ENCODE results near the gene CHKA.

CHKA gene

DNA sequence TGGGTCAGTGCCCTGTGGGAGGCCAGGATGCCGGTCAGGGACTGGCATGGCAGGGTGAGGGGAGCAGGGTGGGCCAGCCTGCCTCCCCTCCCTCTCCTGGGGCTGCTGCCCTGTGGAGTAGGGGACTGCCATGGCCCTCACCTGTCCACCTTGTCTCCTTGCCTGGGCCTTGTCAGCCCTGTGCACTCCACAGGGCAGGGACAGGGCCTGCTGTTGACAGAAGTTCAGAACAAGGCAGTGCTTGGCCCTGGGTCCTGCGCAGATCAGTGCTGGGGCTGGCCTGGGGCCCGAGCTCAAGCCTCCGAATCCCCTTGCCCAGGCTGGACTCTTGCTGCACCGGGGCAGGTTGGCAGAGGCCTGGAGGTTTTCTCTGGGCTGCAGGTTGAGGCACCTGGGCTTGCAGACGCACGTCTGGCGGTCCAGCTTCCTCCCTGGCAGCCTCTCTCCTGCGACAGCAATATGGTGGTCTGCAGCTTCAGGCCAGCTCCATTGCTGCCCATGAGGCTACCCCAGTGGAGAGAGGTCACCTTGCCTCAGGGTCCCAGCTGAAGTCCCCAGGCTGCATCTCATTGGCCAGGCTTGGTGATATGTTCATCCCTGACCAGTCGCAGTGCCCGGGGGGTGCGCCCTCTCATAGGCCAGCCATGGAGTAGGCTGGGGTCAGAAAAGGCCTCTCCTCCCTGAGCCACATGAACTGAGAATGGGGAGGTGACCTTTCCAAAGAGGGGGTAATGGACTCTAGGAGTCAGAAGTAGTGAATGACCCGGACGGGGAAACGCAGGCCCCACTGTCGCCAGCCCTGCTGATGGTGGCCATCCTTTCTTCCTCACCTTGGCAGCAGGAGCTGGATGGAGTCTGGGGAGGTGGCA lies 21.5 kb upstream of the CHKA start:
- DNase-seq, result no peak

DNA sequence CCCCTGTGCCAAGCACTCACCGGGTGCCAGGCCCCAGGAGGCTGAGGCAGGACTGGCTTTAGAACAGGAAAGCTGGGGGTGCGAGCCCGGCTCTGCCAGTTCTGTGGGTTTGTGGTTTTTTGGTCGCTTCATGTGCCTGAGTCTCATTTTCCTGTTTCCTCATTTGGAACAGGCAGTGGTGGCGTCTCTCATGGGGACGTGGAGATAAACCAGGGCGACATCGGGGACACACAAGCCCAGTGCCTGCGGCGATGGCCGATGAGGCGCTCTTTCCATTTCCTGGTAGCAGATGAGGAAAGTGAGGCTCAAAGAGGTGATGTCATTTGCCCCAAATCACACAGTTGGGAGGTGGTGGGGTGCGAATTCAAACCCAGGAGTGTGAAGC lies 20.8 kb upstream of the CHKA start:
- DNase-seq, result peak; percentile 45 to 59

DNA sequence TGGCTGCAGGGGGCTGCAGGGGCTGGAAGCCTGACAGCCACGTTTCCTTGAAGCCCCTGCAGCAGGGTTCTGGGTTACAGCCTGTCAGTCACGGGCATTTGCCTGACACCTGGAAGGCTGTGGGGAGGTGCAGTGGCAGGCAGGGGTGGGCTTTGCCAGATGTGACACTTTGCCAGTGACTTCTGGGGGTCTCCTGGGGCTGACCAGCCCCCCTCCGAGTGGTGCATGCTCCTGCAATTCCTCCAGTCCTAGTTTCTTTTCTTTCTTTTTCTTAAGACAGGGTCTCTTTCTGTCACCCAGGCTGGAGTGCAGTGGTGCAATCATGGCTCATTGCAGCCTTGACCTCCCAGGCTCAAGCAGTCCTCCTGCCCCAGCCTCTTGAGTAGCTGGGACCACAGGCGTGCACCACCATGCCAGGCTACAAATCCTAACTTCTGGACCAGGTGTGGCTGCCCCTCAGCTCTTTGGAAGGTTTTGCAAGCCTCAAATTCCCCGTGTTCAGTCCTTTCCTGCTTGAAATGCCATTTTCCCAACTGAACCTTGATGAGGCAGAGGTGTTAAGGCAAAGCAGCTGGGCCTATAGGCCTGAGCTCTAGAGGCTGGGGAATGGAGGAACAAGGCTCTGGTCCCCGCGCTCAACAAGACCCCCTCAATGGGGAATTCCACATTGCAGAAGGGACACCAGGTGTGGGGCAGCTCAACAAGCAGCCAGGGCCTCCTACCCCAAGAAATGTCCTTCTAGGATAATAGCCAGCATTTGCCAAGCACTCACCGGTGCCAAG lies 20.2 kb upstream of the CHKA start:
- DNase-seq, result no peak

DNA sequence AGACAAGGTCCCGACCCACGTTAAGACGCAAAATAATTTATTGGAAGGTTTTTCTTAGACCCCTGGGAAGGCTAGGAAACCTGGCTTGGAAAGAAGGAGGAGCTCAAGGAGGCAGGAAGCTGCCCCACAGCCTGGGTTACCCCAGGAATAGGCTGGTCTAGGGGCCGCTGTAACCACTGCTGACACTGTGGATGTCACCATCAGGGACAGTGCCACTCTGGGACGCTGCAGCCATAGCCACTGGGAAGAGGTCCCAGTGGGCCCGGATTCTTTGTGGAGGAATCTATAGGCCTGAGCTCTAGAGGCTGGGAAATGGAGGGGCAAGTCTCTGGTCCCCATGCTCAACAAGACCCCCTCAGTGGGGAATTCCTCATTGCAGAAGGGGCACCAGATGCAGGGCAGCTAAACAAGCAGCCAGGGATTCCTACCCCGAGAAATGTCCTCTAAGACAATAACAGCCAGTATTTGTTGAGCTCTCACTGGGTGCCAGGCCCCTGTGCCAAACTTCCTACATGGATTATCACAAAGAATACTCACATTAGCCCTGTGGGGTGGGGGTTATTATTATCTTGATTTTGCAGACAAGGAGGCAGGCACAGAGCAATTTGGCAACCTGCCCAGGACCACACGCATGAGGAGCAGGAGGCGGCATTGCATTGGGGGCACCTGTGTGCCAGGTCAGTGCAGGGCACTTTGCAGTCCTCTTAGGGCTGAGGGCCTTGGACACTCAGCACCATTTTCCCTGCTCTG lies 19.5 kb upstream of the CHKA start:
- no peak for DNase-seq

DNA sequence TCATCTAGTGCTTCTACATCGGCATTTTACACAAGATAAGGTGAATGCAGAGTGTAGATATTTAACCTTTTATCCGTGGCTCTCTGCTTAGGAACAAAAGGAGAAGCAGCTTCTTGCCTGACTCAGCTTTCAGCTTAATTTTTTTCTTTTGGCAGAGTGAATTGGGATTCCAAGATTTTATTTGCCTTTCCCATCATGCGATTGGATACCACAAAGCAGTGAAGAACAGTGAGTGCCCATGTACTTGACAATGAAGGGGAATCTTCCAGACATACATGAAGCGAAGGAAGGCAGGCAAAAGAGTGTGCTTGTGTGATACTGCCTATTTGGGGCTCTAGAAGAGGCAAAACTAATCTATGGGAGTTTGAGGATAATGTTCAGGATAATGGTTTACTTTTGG lies 17.0 kb upstream of the CHKA start:
- DNase-seq, result no peak

DNA sequence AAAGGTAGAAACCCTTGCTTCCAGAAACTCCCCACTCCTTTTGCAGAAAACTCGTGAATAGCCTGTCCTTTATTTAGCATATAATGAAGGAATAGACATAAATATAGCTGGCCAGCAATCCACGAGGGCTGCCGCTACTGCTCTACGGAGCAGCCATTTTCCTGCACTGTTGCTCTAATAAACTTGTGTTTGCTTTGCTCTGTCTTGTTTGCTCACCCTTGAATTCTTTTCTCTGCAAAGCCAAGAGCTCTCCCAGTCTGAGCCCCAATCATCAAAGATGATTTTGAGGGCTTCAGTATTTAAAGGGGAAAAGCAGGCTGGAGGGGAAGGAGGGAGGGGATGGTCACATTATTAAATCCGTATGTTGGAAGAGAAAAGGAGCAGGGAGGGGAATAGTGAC lies 16.6 kb upstream of the CHKA start:
- no peak for DNase-seq

DNA sequence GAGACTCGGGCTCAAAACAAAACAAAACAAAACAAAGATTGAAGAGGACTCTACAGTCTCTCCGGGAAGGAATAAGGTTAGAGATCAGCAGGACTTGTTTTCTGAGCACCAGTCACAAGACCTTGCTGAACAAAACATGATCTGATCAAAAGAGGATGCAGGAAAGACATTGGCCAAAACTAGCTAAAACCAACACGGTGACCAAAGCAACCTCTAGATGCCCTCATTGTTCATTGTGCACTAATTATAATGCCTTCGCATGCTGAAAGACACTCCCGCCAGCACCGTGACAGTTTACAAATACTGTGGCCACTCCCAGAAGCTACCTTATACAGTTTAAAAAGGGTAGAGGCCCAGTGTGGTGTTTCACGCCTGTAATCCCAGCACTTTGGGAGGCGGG lies 15.7 kb upstream of the CHKA start:
- DNase-seq, result no peak

DNA sequence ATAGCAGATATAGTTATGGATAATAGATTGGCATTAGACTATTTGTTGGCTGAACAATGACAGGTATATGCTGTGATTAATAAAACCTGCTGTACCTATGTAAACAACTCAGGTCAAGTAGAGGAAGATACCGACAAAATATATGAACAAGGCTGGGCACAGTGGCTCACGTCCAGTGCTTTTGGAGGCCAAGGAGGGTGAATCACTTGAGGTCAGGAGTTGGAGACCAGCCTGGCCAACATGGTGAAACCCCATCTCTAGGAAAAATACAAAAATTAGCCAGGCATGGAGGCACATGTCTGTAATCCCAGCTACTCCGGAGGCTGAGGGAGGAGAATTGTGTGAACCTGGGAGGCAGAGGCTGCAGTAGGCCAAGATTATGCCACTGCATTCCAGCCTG lies 14.0 kb upstream of the CHKA start:
- DNase-seq, result no peak

DNA sequence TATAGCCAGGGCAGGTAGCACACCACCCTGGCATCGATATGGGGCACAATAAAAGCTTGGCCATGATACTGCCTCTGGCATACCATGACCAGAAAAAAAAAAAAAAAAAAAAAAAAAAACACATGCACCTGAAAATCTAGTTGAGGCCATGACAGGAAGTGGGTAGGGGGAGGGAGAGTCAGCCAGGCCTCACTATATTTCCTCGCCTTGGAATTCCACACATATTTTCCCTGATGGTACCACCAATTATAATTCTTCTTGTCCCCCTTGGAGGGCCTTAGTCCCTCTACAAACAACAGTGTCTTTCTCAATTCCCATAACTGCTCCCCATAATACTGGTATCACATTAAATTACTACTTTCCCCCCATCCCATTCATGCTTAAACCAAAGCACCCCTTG lies 12.6 kb upstream of the CHKA start:
- DNase-seq, result no peak

DNA sequence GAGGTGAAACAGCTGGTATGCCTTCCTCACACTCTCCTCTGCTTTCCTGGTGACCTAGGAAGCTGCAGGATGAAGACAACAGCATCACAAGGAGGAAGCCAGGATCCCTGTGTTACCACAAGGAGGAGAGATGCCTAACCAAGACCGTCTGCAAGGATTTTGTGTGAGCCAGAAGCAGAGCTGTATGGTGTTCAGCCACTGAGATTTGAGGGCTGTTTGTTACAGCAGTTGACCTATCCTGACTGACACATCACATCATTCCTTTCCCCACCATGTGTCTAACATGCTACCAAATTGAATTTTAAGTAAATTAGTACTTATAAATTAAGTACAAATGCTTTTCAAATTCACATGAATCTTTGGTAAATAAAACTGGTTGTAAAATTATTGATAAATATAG lies 8.9 kb upstream of the CHKA start:
- no peak for DNase-seq

DNA sequence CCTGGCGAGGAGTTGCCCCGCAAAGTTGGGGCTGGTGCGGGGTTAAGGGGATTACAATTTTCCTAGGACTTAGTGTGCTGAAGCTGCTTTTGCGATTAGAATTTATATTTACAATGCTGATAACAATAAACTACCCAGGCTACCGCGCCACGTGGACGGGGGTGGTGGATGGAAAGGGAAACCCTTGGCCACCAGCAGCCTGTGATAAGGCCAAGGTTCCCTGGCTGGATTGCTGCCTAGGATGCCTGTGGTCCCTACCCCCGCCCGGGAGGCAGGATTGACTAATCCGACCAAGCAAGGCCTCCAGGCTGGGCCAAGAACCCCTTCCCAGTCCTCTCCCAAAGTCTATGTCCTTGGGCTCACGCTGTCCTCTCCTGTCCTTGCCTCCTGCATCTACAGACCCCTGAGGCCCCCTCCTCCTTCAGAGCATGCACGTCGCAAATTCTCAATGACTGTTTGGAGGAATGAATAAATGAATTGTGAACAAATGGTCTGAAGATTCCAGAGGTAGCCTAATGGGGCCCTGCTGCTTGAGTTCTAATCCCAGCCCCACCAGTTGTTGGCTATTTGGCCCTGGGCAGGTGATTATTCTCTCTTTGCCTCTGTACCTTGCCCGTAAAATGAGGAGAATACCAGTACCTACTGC lies 7.6 kb upstream of the CHKA start:
- no peak for DNase-seq

DNA sequence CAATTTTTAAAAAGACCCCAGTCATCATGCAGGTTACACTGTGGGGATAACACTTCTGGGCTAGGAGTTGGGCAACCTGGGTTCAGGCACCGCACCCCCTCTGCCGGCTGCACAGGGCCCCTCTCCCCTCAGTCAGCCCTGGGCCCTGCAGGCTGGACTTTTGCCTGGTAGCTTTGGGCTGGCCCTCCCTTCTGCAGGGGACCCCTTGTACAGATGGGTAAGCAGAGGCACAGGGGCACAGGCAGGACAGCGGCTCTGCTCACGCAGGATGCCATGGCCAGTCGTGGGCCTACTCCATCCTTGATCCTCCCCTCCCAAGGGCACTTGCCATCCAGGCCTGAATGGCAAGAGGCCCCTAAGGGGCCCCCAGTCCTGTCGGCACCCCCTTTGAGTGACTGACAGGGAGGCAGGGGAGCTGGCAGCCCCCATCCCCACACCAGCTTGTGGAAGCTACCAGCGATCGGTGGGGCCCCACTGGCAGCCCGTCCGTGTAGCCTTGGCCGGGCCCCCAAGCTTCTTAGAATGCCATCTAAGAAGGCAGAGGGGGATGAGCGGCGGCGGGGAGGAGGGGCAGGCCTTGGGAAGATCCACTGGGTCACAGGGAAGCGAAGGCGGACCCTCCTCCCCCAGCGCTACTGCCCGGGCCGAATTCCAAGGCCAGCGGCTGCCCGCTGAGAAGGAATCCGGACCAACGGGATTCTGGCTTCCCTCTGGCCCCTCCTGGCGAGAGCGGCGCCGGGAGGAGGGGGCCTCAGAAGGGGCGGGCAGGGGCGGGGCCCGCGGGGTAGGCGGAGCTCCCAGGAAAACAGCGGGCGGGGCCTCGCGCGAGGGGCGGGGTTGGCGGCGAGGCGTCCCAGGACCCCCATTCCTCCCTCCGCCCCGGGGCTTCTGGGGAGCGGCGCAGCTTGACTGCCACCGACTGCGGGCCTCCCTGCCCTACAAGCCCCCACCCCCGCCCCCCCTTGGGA lies 6.8 kb upstream of the CHKA start:
- no peak for DNase-seq

DNA sequence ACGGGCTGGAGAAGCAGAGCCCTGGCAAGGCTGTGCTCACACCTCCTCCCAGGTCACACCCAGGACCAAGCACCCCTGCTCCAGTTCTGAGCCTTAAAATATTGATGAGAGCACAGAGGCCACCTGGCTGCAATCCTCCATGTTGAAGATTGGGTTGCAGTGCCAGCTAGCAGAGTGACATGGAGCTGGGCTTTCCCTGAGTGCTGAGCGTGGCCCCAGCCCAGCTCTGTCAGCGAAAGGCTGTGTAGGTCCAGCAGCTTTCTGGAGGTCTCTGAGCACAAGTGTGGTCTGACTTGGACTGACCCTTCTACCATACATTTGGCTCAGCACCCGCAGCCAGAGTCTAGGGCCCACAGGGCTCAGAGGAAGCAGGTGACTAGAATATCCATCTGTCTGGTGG lies 4.0 kb upstream of the CHKA start:
- DNase-seq, result no peak

DNA sequence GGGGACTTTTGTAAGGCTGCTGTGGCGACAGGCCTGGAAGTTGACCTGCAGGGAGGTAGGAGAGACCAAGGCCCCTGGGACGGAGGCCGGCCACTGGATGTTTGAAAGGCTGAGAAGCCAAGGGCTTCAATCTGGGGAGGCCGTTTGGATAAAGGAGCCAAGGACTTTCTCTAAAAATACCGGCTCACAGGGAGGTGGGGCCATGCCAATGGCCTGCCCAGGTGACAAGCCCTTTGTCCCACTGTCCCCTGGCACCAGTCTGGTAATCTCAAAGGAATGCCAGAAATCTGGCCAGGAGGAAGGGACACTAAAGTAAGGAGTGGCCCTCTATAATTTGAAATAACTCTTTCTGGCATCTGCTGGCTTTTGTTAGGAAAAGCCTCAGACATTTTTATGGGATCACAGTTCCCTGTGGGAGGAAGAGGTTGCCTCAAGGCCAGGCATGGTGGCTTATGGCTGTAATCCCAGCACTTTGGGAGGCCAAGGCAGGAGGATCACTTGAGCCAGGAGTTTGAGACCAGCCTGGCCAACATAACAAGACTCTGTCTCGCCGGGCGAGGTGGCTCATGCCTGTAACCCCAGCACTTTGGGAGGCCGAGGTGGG lies 1.9 kb upstream of the CHKA start:
- no peak for DNase-seq

DNA sequence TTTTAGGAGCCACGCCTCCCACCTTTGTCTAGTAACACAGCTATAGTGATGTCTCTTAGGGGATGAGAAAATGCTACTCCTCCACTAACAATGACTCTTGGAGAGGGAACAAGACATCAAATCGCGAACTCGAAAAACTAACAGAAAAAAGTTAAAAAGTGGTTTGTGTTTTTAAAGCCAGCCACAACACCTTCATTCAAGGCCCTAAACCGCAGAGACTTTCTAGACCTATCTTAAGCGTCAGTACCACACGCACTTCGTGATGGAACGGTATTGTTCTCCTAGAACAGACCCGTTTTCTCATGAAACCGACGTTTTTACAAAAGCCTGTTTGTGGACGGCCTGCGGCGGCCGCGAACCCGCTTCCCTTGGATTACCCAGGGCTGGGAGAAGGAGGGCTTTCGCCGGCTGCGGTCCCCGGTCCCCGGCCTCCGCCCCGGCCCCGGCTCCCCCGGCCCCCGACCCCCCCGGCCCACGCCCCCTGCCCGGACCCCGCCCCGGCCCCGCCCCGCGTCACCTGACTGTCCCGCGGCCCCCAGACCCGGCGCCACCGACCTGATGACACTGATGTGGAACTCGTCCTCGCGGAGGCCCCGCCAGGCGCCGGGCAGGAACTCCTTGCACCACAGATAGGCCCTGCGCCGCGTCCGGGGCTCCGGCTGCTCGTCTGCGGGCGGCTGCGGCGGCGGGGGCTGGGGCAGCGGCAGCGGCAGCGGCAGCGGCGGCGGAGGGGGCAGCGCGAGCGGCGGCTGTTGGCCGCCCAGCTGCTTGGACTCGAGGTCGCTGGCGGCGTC lies 718 bp downstream of the CHKA start:
- peak; percentile 35 to 45 for DNase-seq

DNA sequence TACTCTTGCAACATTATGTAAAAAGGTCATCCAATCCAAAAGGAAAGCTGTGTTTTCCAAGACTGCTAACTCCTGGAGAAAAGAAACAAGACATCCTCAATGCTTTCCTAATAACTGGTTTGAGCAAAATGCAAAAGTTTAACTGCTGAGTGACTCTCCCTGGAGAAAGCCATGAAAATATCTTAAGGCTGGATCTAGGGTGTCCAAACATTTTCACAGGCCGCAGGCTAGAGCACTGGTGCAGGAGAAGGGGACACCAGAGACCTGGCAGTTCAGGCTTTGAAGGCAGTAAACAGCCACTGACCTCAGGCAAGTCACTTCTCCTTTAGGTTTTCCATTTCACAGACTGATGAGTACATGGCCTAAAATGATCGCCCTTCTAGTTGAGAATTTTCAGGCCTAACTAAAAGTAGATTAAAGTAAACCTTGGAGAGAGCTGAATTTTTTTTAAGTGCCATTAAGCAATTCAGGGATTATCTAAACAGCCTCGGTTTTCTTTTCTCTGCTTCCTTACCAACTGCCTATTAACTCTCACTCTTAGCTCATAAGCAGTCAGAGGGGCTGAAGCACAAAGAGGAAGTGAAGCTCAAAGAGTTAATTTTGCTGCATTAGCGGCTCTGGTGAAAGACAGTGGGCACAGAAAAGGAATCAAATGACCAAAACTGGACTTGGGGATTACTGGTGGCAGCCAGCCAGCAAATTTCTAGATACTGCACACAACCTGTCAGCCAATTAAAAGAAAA lies 2.3 kb downstream of the CHKA start:
- no peak for DNase-seq

DNA sequence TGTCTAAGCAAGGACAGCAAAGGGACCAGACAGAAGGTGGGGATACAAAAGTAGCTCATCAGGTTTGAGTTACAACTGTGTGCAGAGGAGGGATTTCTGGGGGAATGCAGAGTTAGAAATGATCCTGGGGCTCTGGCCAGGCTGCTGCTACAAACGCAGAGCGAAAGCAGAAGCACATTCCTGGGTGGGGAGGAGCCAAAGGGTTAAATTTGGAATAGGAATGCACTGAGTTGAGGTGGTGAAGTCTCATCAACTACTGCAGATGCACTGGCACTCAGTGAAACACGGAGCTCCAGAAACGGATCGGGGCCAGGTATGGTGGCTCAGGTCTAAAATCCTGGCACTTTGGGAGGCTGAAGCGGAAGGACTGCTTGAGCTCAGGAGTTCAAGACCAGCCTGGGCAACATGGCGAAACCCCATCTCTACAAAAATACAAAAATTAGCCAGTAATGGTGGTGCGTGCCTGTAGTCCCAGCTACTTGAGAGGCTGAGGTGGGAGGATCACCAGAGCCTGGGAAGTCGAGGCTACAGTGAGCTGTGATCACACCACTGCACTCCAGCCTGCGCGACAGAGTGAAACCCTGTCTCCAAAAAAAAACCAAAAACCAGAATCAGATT lies 3.2 kb downstream of the CHKA start:
- no peak for DNase-seq

DNA sequence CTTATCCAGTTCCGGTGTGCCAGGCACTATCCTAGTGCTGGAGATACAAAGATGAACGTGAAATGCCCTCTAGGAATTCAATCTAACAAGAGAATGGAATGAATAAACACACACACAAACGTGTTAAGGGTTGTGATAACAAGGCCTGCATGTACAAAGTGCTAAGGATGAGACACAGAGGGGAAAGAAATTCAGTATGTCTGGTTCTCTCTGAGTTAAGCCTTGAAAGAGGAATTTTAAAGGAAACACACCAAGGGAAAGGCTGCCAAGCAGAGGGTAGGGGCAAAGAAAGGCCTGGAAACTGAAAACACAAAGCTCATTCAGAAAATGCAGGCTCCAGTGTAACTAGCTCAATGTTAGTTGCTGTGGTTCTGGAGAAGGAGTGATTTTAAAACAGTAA lies 4.2 kb downstream of the CHKA start:
- no peak for DNase-seq

DNA sequence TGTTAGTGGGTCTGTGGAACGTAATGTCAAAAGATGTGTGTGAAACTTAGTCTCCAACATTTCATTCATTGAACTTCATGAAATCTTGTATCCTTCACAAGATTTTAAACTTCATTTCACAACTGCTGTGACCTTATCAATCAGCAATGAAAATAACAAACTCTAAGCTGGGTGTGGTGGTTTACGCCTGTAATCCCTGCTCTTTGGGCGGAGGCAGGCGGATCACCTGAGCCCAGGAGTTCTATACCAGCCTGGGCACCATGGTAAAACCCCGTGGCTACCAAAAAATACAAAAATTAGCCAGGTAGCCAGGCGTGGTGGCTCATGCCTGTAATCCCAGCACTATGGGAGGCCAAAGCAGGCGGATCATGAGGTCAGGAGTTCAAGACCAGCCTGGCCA lies 5.1 kb downstream of the CHKA start:
- no peak for DNase-seq
